Heart right ventricle (tissue), 16 donors: Measurements from ENCODE around the gene CFAP210. TPM values are rescaled to one million over a fixed set of nuclear protein-coding genes. Genes with fewer than 3 reads are reported as not detected.

Experiments used
- ATAC-seq, 8 donors: fragments of 200-7000 bp; cut with Tn5 transposase; one replicate each; pipeline ENCODE4 v1.9.1; 2020; ENCODE audit warnings: mild to moderate bottlenecking in 8 of 8, moderate library complexity in 8 of 8, moderate number of reproducible peaks in 1 of 8
- DNase-seq, 2 donors: peaks; one replicate each; pipeline ENCODE4 v3.0.0-alpha.2; 2020
- H3K27ac ChIP-seq, 10 donors: fragments of 200-600 bp; sonication (generic) in 2 of 10; one replicate each; pipeline versions ENCODE4 v1.5.0 to v1.8.0; 2020 to 2022; ENCODE audit warnings: mild to moderate bottlenecking in 3 of 10
- H3K27me3 ChIP-seq, 7 donors: fragments of 200-600 bp; one replicate each; pipeline ENCODE4 v1.8.0; 2021 to 2022; ENCODE audit warnings: mild to moderate bottlenecking in 2 of 7
- H3K36me3 ChIP-seq, 9 donors: fragments of 200-600 bp; sonication (generic) in 1 of 9; one replicate each; pipeline versions ENCODE4 v1.5.0 to v1.8.0; 2020 to 2022; ENCODE audit warnings: mild to moderate bottlenecking in 2 of 9
- H3K4me1 ChIP-seq, 9 donors: fragments of 200-600 bp; sonication (generic) in 1 of 9; one replicate each; pipeline versions ENCODE4 v1.5.0 to v1.8.0; 2020 to 2022; ENCODE audit warnings: mild to moderate bottlenecking in 4 of 9
- H3K4me3 ChIP-seq, 10 donors: fragments of 200-600 bp; sonication (generic) in 2 of 10; one replicate each; pipeline versions ENCODE4 v1.5.0 to v1.8.0; 2020 to 2022; ENCODE audit warnings: mild to moderate bottlenecking in 7 of 10, moderate library complexity in 2 of 10
- H3K9me3 ChIP-seq, 11 donors: fragments of 200-600 bp in 10 of 11; sonication (generic) in 2 of 11; one replicate each; pipeline versions ENCODE4 v1.5.0 to v1.8.0; 2013 to 2022; ENCODE audit warnings: mild to moderate bottlenecking in 2 of 11, control low read depth in 1 of 11, moderate library complexity in 1 of 11
- WGBS, 2 donors: extraction: QIAGEN DNeasy Blood & Tissue Kit; methylation state at CpG; one replicate each; pipeline ENCODE4 v1.1.7; 2013; ENCODE audit warnings: inconsistent platforms in 1 of 2; 5-methylcytosine and 5-hydroxymethylcytosine counted together
- intact Hi-C, 10 donors: fragments of 100-400 bp; cut with DNase I; formaldehyde crosslinking; loops; one replicate each; pipeline versions ENCODE4 v1.11.1 to v1.14.2; 2022
- polyA plus RNA-seq, 2 donors: library from polyadenylated mRNA; stranded (reverse); fragments of 200-250 nt; gene quantifications; one replicate each; pipeline ENCODE4 v1.2.3, GENCODE V29; 2013
- total RNA-seq, 10 donors: library from RNA; stranded (reverse); fragmentation: NEBNext Ultra II Directional in 3 of 10; extraction: Animal tissue kit (Norgen Biotek cat#: 25700) in 3 of 10; gene quantifications; one replicate each; pipeline versions ENCODE4 v1.2.1 to v1.2.4, GENCODE V29; 2021 to 2023
- TF ChIP-seq, protein P1 (sequence below), 9 donors: fragments of 200-600 bp; sonication (generic) in 2 of 9; IDR thresholded peaks; one replicate each; pipeline versions ENCODE4 v1.5.0 to v1.8.0; 2021 to 2022; ENCODE audit warnings: antibody characterized with exemption in 9 of 9, mild to moderate bottlenecking in 5 of 9, moderate library complexity in 1 of 9
- donor health status: Arrhythmogenic right ventricular cardiomyopathy.
- donor health status: ischemic (EF 13 %, LVEDD 7.1; RV severe dilation, severe dysfunction).
- donor health status: healthy with polysubstance abuse.
- donor health status: DM: no; HTN: yes; CAD: no.
- donor health status: DM: no; HTN: no; CAD: no.
- donor health status: ischemic (EF 25% LVEDD 6.9; RV normal size, moderate dysfunction).
- donor health status: ischemic (EF 25% LVEDD 5.7; RV mildly dilated, moderate dysfunction).
- donor health status: healthy.
- donor health status: DM: yes; HTN: yes; CAD: no.
- donor health status: Ischemic cardiomyopathy.
- donor health status: ischemic (EF 35%, LVEDD 5.7; RV mildly dilated, moderate dysfunction).
- donor health status: nonischemic (EF 11% LVEDD 7.7; RV severe dilation, severe dysfunction).
- donor health status: DM: yes; HTN: yes; CAD: no.
- donor health status: PGD.
- donor health status: ischemic (EF 29% LVEDD 5.4; RV normal size, mild dysfunction).
- donor health status: nonischemic (EF 23%, LVEDD 6.1; RV moderate dilation, normal function).

CFAP210 gene
- total and polyA plus RNA-seq, 12 donors: 0.14 to 0.29 TPM; not detected in 10

DNA sequence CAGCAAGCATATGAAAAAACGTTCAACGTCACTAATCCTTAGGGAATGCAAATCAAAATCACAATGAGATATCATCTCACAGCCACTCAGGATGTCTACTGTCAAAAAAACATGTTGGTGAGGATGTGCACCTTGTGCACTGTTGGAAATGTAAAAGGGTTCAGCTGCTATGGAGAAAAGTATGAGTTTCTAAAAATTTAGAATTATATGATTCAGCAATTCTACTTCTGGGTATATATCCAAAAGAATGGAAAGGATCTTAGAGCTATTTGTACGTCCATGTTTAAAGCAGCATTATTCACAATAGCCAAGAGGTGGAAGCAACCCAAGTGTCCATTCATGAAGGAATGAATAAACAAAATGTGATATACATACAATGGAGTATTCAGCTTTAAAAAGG lies 50.0 kb downstream of the CFAP210 start:
- Histone ChIP-seq H3K27ac (no peak overlapping the region), H3K27me3 (no peaks in the 10 kb centered on the region), H3K4me3 (no peak overlapping the region), H3K9me3 (no peaks in the 10 kb centered on the region), H3K4me1 (no peaks in the 10 kb centered on the region), H3K36me3 (peaks cover 0 to 16% (median 0%) of the 10 kb centered on the region in 9 donors)
- no peak for DNase-seq
- ATAC-seq: no peak
- 38 to 50% methylated on average over 3 of the region's 3 CpGs for WGBS, 2 donors
- TF ChIP-seq, protein P1, sequence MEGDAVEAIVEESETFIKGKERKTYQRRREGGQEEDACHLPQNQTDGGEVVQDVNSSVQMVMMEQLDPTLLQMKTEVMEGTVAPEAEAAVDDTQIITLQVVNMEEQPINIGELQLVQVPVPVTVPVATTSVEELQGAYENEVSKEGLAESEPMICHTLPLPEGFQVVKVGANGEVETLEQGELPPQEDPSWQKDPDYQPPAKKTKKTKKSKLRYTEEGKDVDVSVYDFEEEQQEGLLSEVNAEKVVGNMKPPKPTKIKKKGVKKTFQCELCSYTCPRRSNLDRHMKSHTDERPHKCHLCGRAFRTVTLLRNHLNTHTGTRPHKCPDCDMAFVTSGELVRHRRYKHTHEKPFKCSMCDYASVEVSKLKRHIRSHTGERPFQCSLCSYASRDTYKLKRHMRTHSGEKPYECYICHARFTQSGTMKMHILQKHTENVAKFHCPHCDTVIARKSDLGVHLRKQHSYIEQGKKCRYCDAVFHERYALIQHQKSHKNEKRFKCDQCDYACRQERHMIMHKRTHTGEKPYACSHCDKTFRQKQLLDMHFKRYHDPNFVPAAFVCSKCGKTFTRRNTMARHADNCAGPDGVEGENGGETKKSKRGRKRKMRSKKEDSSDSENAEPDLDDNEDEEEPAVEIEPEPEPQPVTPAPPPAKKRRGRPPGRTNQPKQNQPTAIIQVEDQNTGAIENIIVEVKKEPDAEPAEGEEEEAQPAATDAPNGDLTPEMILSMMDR (IDR thresholded peaks at IDR 0.05): no peak
- intact Hi-C loops: no loop called here

DNA sequence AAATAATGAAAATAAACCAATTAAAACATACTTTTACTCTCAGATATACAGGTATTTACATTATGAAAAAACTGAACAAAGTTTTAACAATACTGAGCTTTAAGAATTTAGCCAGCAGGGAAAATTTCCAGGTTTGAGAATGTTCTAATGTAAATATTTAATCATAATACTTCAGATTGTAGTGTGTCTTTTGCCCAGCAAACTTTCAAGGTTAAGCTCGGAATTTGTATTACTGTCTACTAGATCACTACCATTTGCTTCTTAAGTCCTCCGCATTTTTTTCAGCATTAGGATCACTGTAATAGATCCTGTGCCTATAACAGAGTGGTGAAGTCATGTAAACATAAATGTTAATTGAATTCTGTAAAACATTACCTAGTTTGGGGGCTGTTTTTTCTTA lies 52.7 kb downstream of the CFAP210 start:
- Histone ChIP-seq H3K27ac (no peak overlapping the region), H3K4me1 (no peaks in the 10 kb centered on the region), H3K27me3 (no peaks in the 10 kb centered on the region), H3K4me3 (no peak overlapping the region), H3K36me3 (peaks cover 0 to 41% (median 15%) of the 10 kb centered on the region in 9 donors), H3K9me3 (no peaks in the 10 kb centered on the region)
- TF ChIP-seq, protein P1 (IDR thresholded peaks at IDR 0.05): no peak
- ATAC-seq (no peak), DNase-seq (no peak)
- 98% methylated on average over 2 of the region's 2 CpGs for WGBS, 2 donors
- intact Hi-C loops: no loop called here

DNA sequence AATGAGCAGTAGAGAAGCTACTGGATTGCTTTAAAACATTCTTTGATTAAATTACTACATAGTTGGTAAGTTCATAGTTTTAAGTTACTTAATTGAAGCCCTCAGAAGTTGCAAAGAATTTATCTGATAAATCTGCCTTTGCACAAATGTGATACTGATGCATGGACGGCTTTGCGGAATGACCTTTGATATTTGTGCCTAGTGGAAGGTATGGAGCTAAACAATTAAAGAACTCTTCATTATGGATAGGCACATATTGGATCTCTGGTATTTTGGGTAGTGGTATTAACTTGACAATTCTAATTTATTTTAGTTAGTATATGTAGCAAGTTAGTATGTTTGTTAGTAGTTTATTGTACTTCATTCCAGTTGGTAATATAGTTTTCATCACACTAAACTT lies 54.1 kb downstream of the CFAP210 start:
- intact Hi-C loops: no loop called here
- no peaks in the 10 kb centered on the region for H3K27me3 ChIP-seq
- no peaks in the 10 kb centered on the region for H3K9me3 ChIP-seq
- WGBS, 2 donors: 93 to 96% methylated on average over 2 of the region's 2 CpGs
- no peak overlapping the region for H3K27ac ChIP-seq
- no peaks in the 10 kb centered on the region for H3K4me1 ChIP-seq
- no peak for DNase-seq
- ATAC-seq: no peak
- H3K36me3 ChIP-seq: peaks cover 0 to 55% (median 27%) of the 10 kb centered on the region in 9 donors
- TF ChIP-seq, protein P1 (IDR thresholded peaks at IDR 0.05): no peak
- H3K4me3 ChIP-seq: no peak overlapping the region

DNA sequence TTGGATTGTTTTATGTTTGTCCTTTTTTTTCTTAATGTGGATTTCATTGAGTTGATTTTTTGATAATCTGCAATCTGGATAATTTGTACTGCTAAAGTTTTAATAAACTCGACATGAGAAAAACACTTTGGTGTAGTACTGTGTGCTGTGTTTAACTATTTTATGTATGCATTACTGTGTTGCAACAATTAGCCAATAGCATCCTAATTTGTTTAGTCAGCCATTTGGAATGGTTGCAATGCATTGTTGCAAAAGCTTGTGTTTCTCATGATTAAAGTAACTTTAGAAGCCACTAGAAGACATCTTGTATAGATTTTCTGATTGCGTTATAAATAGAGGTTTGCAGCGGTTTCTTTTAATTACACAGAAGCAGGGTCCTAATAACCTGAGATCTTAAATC lies 56.6 kb downstream of the CFAP210 start:
- intact Hi-C loops: no loop called here
- H3K4me1 ChIP-seq: no peaks in the 10 kb centered on the region
- H3K9me3 ChIP-seq: no peaks in the 10 kb centered on the region
- H3K27me3 ChIP-seq: no peaks in the 10 kb centered on the region
- WGBS, 2 donors: 96 to 99% methylated on average over 3 of the region's 3 CpGs
- peaks cover 0 to 80% (median 44%) of the 10 kb centered on the region in 9 donors for H3K36me3 ChIP-seq
- no peak overlapping the region for H3K4me3 ChIP-seq
- no peak overlapping the region for H3K27ac ChIP-seq
- TF ChIP-seq, protein P1 (IDR thresholded peaks at IDR 0.05): no peak
- DNase-seq (no peak), ATAC-seq (no peak)
